Peyer's patch (tissue), 4 donors: ENCODE results near the gene NDUFV3.

Experiments
- CTCF ChIP-seq, 6 experiments: fragments of 450-650 bp in 4 of 6; fragments of 200-600 bp in 2 of 6; sonication (generic) in 1 of 6; IDR thresholded peaks; one replicate each; pipeline ENCODE4 v1.5.1; 2017 to 2019; ENCODE audit warnings: antibody characterized with exemption in 6 of 6, mild to moderate bottlenecking in 3 of 6, moderate library complexity in 1 of 6
- POLR2A ChIP-seq, 2 donors: fragments of 450-650 bp; IDR thresholded peaks; one replicate each; pipeline ENCODE4 v1.5.1; 2017; ENCODE audit warnings: antibody characterized with exemption in 2 of 2, mild to moderate bottlenecking in 2 of 2, moderate library complexity in 2 of 2

GRCh38 chr21:42956824-42957630 is 63.9 kb downstream of the NDUFV3 start:
- TF ChIP-seq CTCF (IDR thresholded peaks at IDR 0.05) (no peak), POLR2A (IDR thresholded peaks at IDR 0.05) (no peak)
